VCaP (cell line): ENCODE measurements around the gene GMDS.

Source experiments
- H3K27ac ChIP-seq: fragments of 450-650 bp; 2 replicates; pipeline ENCODE4 v1.5.1; 2017
- CTCF ChIP-seq: fragments of 450-650 bp; conservative IDR thresholded peaks from 2 replicates; pipeline ENCODE4 v1.5.1; 2017; ENCODE audit warnings: mild to moderate bottlenecking, moderate library complexity

Gene GMDS

DNA sequence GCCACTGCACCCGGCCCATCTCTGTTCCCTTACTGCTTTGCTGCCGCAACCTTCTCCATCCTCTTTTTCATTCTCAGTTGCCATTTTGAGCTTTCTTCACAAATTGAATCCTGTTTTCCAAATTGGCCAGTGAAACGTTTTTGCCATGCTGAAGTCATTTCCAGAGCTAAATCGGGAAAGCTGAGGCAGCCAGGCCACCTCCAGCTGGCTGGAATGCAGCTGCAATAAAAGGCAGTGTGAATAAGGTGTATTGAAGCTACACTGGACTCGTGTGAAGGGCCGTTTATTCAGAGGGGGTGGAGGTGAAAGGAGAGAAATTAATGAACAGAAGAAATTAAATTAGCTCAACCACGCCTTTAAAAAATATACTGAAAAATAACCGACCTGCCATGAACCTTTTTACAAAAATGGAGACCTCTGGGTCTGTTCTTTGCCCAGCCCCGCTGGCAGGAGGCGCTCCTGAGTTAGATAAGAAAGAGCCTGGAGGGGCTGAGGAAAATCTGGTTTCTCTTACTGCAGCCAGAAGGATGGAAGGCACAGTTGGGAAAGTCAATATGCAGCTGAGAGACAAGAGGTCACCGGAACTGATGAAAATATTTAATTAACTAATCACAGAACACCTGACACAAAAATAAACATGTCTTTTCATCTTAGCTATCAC is 351.8 kb downstream of the GMDS start:
- H3K27ac ChIP-seq, result no peak overlapping the region
- no peak for TF ChIP-seq CTCF

GRCh38 chr6:1892716-1893115 is 352.7 kb downstream of the GMDS start:
- no peak for TF ChIP-seq CTCF
- no peak overlapping the region for H3K27ac ChIP-seq

DNA sequence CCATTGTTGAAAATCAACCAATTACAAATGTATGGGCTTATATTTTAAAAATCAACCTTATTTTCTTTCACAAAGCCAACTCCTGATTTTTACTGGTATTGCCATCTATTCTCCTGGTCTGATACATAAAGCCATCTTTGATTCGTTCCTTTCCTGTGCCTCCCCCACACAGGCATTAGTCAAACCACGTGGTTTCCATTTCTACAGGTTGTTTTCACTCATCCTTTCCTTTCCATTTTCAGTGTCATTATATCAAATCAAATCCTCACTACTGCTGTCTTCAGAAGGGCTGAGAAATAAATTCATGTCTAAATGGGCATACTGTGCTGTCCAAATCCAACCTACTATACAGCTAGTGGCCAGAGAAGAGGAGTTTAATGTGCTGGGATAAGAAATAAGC is 354.4 kb downstream of the GMDS start:
- TF ChIP-seq CTCF, result no peak
- H3K27ac ChIP-seq, result no peak overlapping the region

- no peak overlapping the region for H3K27ac ChIP-seq
These were observed 355.3 kb downstream of the GMDS start for GRCh38 chr6:1890071-1890470.

GRCh38 chr6:1885576-1886011 is 359.8 kb downstream of the GMDS start:
- TF ChIP-seq CTCF, result no peak
- no peak overlapping the region for H3K27ac ChIP-seq

More at GRCh38 chr6:1890071-1890470, 355.3 kb downstream of the GMDS start:
- TF ChIP-seq CTCF, result no peak

- TF ChIP-seq CTCF, result no peak
- no peak overlapping the region for H3K27ac ChIP-seq
These were observed 361.1 kb downstream of the GMDS start for GRCh38 chr6:1884313-1884712.

DNA sequence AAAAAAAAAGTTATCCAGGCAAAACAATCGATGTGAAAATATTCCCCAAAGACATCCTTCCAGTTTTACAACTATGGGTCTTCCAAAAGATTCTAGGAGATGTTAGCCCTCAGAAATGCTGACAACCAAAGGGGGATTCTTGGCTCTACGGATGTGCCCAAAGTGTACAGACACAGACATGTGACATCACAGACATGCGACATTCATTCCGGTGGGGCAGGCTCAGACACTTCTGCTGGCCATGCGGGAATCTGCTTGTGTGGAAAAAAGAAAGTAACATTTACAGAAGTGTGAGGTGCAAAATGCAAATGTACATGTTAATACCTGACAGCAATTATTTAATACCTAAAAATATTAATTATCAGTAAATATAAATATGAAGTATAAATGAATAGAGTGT is 367.1 kb downstream of the GMDS start:
- no peak overlapping the region for H3K27ac ChIP-seq
- TF ChIP-seq CTCF, result no peak
